ENCODE results near the gene GAB1. TPM values are rescaled to one million over a fixed set of nuclear protein-coding genes. Genes with fewer than 3 reads are reported as not detected.

The GAB1 gene
- total RNA-seq, 2 donors from 2014 or later = 28.3 to 33.3 TPM

- no peaks in the 10 kb centered on the region for H3K4me1 ChIP-seq (ENCODE audit: control insufficient read depth, insufficient read depth, low read length)
- TF ChIP-seq, protein P1, sequence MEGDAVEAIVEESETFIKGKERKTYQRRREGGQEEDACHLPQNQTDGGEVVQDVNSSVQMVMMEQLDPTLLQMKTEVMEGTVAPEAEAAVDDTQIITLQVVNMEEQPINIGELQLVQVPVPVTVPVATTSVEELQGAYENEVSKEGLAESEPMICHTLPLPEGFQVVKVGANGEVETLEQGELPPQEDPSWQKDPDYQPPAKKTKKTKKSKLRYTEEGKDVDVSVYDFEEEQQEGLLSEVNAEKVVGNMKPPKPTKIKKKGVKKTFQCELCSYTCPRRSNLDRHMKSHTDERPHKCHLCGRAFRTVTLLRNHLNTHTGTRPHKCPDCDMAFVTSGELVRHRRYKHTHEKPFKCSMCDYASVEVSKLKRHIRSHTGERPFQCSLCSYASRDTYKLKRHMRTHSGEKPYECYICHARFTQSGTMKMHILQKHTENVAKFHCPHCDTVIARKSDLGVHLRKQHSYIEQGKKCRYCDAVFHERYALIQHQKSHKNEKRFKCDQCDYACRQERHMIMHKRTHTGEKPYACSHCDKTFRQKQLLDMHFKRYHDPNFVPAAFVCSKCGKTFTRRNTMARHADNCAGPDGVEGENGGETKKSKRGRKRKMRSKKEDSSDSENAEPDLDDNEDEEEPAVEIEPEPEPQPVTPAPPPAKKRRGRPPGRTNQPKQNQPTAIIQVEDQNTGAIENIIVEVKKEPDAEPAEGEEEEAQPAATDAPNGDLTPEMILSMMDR (conservative IDR thresholded peaks at IDR 0.05) = no peak
- no peak for DNase-seq
- Mint-ChIP-seq H3K36me3 (ENCODE audit: low read depth) (peaks cover 3% of the 10 kb centered on the region), H3K4me3 (no peak overlapping the region), H3K27me3 (ENCODE audit: insufficient read depth) (no peaks in the 10 kb centered on the region), H3K4me1 (peaks cover 24% of the 10 kb centered on the region), H3K9me3 (peaks cover 15% of the 10 kb centered on the region), H3K27ac (no peak overlapping the region)
- H3K9ac ChIP-seq (ENCODE audit: extremely low read depth, low read length, poor library complexity, severe bottlenecking) = no peak overlapping the region
- no peaks in the 10 kb centered on the region for H3K9me3 ChIP-seq (ENCODE audit: control insufficient read depth, low read length)
- H3K27ac ChIP-seq (ENCODE audit: low read depth, low read length) = no peak overlapping the region
- no peaks in the 10 kb centered on the region for H3K27me3 ChIP-seq (ENCODE audit: control insufficient read depth, insufficient read depth, low read length, poor library complexity, severe bottlenecking)
- H3K36me3 ChIP-seq (ENCODE audit: control insufficient read depth, insufficient read depth, low read length) = no peaks in the 10 kb centered on the region
- H3K4me3 ChIP-seq (ENCODE audit: low read length) = no peak overlapping the region
- 100% methylated on average over 2 to 3 of the region's 3 CpGs for WGBS, 2 experiments (ENCODE audit: insufficient coverage in 1 of 2, insufficient read length in 1 of 2)
Observed at GRCh38 chr4:143374255-143374654, 37.6 kb downstream of the GAB1 start.

- Mint-ChIP-seq H3K27me3 (ENCODE audit: insufficient read depth) (no peaks in the 10 kb centered on the region), H3K9me3 (peaks cover 15% of the 10 kb centered on the region), H3K27ac (peak overlapping the region; percentile 26), H3K4me1 (peaks cover 24% of the 10 kb centered on the region), H3K4me3 (no peak overlapping the region), H3K36me3 (ENCODE audit: low read depth) (peaks cover 3% of the 10 kb centered on the region)
- Histone ChIP-seq H3K27me3 (ENCODE audit: control insufficient read depth, insufficient read depth, low read length, poor library complexity, severe bottlenecking) (no peaks in the 10 kb centered on the region), H3K9ac (ENCODE audit: extremely low read depth, low read length, poor library complexity, severe bottlenecking) (no peak overlapping the region), H3K4me3 (ENCODE audit: low read length) (no peak overlapping the region), H3K4me1 (ENCODE audit: control insufficient read depth, insufficient read depth, low read length) (no peaks in the 10 kb centered on the region), H3K36me3 (ENCODE audit: control insufficient read depth, insufficient read depth, low read length) (no peaks in the 10 kb centered on the region), H3K27ac (ENCODE audit: low read depth, low read length) (no peak overlapping the region), H3K9me3 (ENCODE audit: control insufficient read depth, low read length) (no peaks in the 10 kb centered on the region)
- TF ChIP-seq, protein P1 (conservative IDR thresholded peaks at IDR 0.05) = no peak
- no peak for DNase-seq
- 75 to 79% methylated on average over 6 of the region's 6 CpGs for WGBS, 2 experiments (ENCODE audit: insufficient coverage in 1 of 2, insufficient read length in 1 of 2)
Observed at GRCh38 chr4:143374771-143375170, 38.1 kb downstream of the GAB1 start.

- H3K27me3 ChIP-seq (ENCODE audit: control insufficient read depth, insufficient read depth, low read length, poor library complexity, severe bottlenecking) = no peaks in the 10 kb centered on the region
- no peaks in the 10 kb centered on the region for H3K36me3 ChIP-seq (ENCODE audit: control insufficient read depth, insufficient read depth, low read length)
- H3K9ac ChIP-seq (ENCODE audit: extremely low read depth, low read length, poor library complexity, severe bottlenecking) = no peak overlapping the region
- Mint-ChIP-seq H3K4me3 (no peak overlapping the region), H3K27ac (peak overlapping the region; percentile 26), H3K9me3 (peaks cover 11% of the 10 kb centered on the region), H3K36me3 (ENCODE audit: low read depth) (peaks cover 3% of the 10 kb centered on the region), H3K4me1 (peaks cover 25% of the 10 kb centered on the region), H3K27me3 (ENCODE audit: insufficient read depth) (no peaks in the 10 kb centered on the region)
- no peak overlapping the region for H3K4me3 ChIP-seq (ENCODE audit: low read length)
- no peaks in the 10 kb centered on the region for H3K9me3 ChIP-seq (ENCODE audit: control insufficient read depth, low read length)
- DNase-seq = peak; percentile 72
- WGBS, 2 experiments (ENCODE audit: insufficient coverage in 1 of 2, insufficient read length in 1 of 2) = 74 to 88% methylated on average over 5 to 6 of the region's 6 CpGs
- no peaks in the 10 kb centered on the region for H3K4me1 ChIP-seq (ENCODE audit: control insufficient read depth, insufficient read depth, low read length)
- TF ChIP-seq, protein P1 (conservative IDR thresholded peaks at IDR 0.05) = peak; percentile 58
- no peak overlapping the region for H3K27ac ChIP-seq (ENCODE audit: low read depth, low read length)
Observed at GRCh38 chr4:143375326-143376073, 38.8 kb downstream of the GAB1 start.

Measured in endodermal cell (in vitro differentiated cells).